Measurements from ENCODE around the gene KCNK7.

The KCNK7 gene

GRCh38 chr11:65585396-65586246 is 10.0 kb downstream of the KCNK7 start:
- Histone ChIP-seq H3K9me3 (ENCODE audit: insufficient read depth, low read length, severe bottlenecking) (no peaks in the 10 kb centered on the region), H3K4me1 (ENCODE audit: insufficient read depth, low read length) (no peaks in the 10 kb centered on the region), H2AFZ (ENCODE audit: low read depth, low read length) (no peak overlapping the region), H3K27me3 (ENCODE audit: insufficient read depth, low read length, poor library complexity) (no peaks in the 10 kb centered on the region), H3K27ac (ENCODE audit: low read length) (no peak overlapping the region), H4K20me1 (ENCODE audit: insufficient read depth, low read length) (peaks cover 4% of the 10 kb centered on the region; the same call in 1 of the 2 replicates), H3K79me2 (ENCODE audit: insufficient read depth, low read length) (no peaks in the 10 kb centered on the region), H3K9ac (ENCODE audit: low read depth, low read length) (no peak overlapping the region), H3K36me3 (ENCODE audit: insufficient read depth, low read length) (peaks cover 51% of the 10 kb centered on the region), H3K4me2 (ENCODE audit: insufficient read depth, low read length) (no peak overlapping the region), H3K4me3 (ENCODE audit: low read depth in 1 of 2, low read length in 2 of 2) (no peak overlapping the region)
- DNase-seq = no peak
- TF ChIP-seq CTCF (IDR thresholded peaks at IDR 0.05; ENCODE audit: borderline replicate concordance, extremely low read depth, low read length, poor library complexity, severe bottlenecking) (no peak), EZH2 (IDR thresholded peaks at IDR 0.05; ENCODE audit: borderline replicate concordance, low read depth, low read length, severe bottlenecking) (no peak)
- no peak for ATAC-seq (ENCODE audit: insufficient read depth, low read depth)

GRCh38 chr11:65584723-65585171 is 10.9 kb downstream of the KCNK7 start:
- DNase-seq (no peak), ATAC-seq (ENCODE audit: insufficient read depth, low read depth) (no peak)
- Histone ChIP-seq H3K4me3 (ENCODE audit: low read depth in 1 of 2, low read length in 2 of 2) (no peak overlapping the region), H2AFZ (ENCODE audit: low read depth, low read length) (no peak overlapping the region), H3K9ac (ENCODE audit: low read depth, low read length) (no peak overlapping the region), H3K79me2 (ENCODE audit: insufficient read depth, low read length) (no peaks in the 10 kb centered on the region; the same call in 1 of the 2 replicates), H4K20me1 (ENCODE audit: insufficient read depth, low read length) (peaks cover 4% of the 10 kb centered on the region), H3K27me3 (ENCODE audit: insufficient read depth, low read length, poor library complexity) (no peaks in the 10 kb centered on the region), H3K4me1 (ENCODE audit: insufficient read depth, low read length) (no peaks in the 10 kb centered on the region), H3K27ac (ENCODE audit: low read length) (no peak overlapping the region), H3K4me2 (ENCODE audit: insufficient read depth, low read length) (no peak overlapping the region), H3K36me3 (ENCODE audit: insufficient read depth, low read length) (peaks cover 51% of the 10 kb centered on the region), H3K9me3 (ENCODE audit: insufficient read depth, low read length, severe bottlenecking) (no peaks in the 10 kb centered on the region)
- TF ChIP-seq EZH2 (IDR thresholded peaks at IDR 0.05; ENCODE audit: borderline replicate concordance, low read depth, low read length, severe bottlenecking) (no peak), CTCF (IDR thresholded peaks at IDR 0.05; ENCODE audit: borderline replicate concordance, extremely low read depth, low read length, poor library complexity, severe bottlenecking) (no peak)

- Histone ChIP-seq H3K79me2 (ENCODE audit: insufficient read depth, low read length) (no peaks in the 10 kb centered on the region; the same call in 1 of the 2 replicates), H2AFZ (ENCODE audit: low read depth, low read length) (no peak overlapping the region), H3K9me3 (ENCODE audit: insufficient read depth, low read length, severe bottlenecking) (no peaks in the 10 kb centered on the region), H3K27ac (ENCODE audit: low read length) (no peak overlapping the region), H3K4me1 (ENCODE audit: insufficient read depth, low read length) (no peaks in the 10 kb centered on the region), H3K9ac (ENCODE audit: low read depth, low read length) (no peak overlapping the region), H3K4me3 (ENCODE audit: low read depth in 1 of 2, low read length in 2 of 2) (no peak overlapping the region), H3K27me3 (ENCODE audit: insufficient read depth, low read length, poor library complexity) (no peaks in the 10 kb centered on the region), H3K36me3 (ENCODE audit: insufficient read depth, low read length) (peaks cover 54% of the 10 kb centered on the region), H4K20me1 (ENCODE audit: insufficient read depth, low read length) (peaks cover 4% of the 10 kb centered on the region), H3K4me2 (ENCODE audit: insufficient read depth, low read length) (no peak overlapping the region)
- no peak for TF ChIP-seq EZH2 (IDR thresholded peaks at IDR 0.05; ENCODE audit: borderline replicate concordance, low read depth, low read length, severe bottlenecking)
- TF ChIP-seq CTCF (IDR thresholded peaks at IDR 0.05; ENCODE audit: borderline replicate concordance, extremely low read depth, low read length, poor library complexity, severe bottlenecking) = no peak
- no peak for DNase-seq
- ATAC-seq (ENCODE audit: insufficient read depth, low read depth) = no peak
These were observed 11.5 kb downstream of the KCNK7 start for GRCh38 chr11:65584106-65584505.
